Measurements from ENCODE around the gene PSEN2. TPM values are rescaled to one million over a fixed set of nuclear protein-coding genes. Genes with fewer than 3 reads are reported as not detected.
"Not testable (repeated sequence)": the region's sequence is repeated elsewhere in the genome, so short reads cannot be mapped to it uniquely, and the experiment has no call there.

The PSEN2 gene
- total and polyA plus RNA-seq, 9 of the 15 experiments (the other 6 are each of a cell fraction or from before 2014, with no cell fraction given) = 2.3 to 21.5 (median 13.7) TPM

DNA sequence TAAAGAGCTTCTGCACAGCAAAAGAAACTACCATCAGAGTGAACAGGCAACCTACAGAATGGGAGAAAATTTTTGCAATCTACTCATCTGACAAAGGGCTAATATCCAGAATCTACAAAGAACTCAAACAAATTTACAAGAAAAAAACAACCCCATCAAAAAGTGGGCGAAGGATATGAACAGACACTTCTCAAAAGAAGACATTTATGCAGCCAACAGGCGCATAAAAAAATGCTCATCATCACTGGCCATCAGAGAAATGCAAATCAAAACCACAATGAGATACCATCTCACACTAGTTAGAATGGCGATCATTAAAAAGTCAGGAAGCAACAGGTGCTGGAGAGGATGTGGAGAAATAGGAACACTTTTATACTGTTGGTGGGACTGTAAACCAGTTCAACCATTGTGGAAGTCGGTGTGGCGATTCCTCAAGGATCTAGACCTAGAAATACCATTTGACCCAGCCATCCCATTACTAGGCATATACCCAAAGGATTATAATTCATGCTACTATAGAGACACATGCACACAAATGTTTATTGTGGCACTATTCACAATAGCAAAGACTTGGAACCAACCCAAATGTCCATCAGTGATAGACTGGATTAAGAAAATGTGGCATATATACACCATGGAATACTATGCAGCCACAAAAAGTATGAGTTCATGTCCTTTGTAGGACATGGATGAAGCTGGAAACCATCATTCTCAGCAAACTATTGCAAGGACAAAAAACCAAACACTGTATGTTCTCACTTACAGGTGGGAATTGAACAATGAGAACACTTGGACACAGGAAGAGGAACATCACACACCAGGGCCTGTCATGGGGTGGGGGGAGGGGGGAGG is 59.1 kb downstream of the PSEN2 start:
- H3K9ac ChIP-seq (ENCODE audit: insufficient read depth in 1 of 2, low read depth in 2 of 2, low read length in 2 of 2); H3K9me3 ChIP-seq (replicated peaks; ENCODE audit: control insufficient read depth, insufficient read depth, low read depth, low read length); intact Hi-C loops (cut with micrococcal nuclease); DNase-seq (ENCODE audit: extremely low read depth in 1 of 4, low spot score in 3 of 4); H3K36me3 ChIP-seq (ENCODE audit: control insufficient read depth, insufficient read depth, low read length); FAIRE-seq; H3K4me1 ChIP-seq (replicated peaks in 1 of 2; ENCODE audit: control insufficient read depth in 2 of 2, insufficient read depth in 2 of 2, low read length in 2 of 2); in situ Hi-C loops (cut with MboI); CTCF ChIA-PET (ENCODE audit: low intra/inter-chr PET ratio); H3K27ac ChIP-seq (ENCODE audit: extremely low read depth, low read depth, low read length); H3K27me3 ChIP-seq (ENCODE audit: control insufficient read depth in 2 of 2, insufficient read depth in 2 of 2, low read length in 2 of 2); H2AFZ ChIP-seq (ENCODE audit: low read depth, low read length); ATAC-seq; BruUV-seq (replicated peaks); H4K20me1 ChIP-seq (replicated peaks; ENCODE audit: control insufficient read depth, insufficient read depth, low read length); H3K4me3 ChIP-seq; H3K79me2 ChIP-seq (ENCODE audit: control insufficient read depth, insufficient read depth, low read length); H3K4me2 ChIP-seq (ENCODE audit: insufficient read depth, low read length); H3K9me1 ChIP-seq (ENCODE audit: control insufficient read depth, insufficient read depth, low read length): not testable (repeated sequence)
- WGBS (ENCODE audit: insufficient coverage, low coverage, missing lambda C conversion rate) = 8% methylated on average over 3 of the region's 5 CpGs
- TF ChIP-seq, protein P1, sequence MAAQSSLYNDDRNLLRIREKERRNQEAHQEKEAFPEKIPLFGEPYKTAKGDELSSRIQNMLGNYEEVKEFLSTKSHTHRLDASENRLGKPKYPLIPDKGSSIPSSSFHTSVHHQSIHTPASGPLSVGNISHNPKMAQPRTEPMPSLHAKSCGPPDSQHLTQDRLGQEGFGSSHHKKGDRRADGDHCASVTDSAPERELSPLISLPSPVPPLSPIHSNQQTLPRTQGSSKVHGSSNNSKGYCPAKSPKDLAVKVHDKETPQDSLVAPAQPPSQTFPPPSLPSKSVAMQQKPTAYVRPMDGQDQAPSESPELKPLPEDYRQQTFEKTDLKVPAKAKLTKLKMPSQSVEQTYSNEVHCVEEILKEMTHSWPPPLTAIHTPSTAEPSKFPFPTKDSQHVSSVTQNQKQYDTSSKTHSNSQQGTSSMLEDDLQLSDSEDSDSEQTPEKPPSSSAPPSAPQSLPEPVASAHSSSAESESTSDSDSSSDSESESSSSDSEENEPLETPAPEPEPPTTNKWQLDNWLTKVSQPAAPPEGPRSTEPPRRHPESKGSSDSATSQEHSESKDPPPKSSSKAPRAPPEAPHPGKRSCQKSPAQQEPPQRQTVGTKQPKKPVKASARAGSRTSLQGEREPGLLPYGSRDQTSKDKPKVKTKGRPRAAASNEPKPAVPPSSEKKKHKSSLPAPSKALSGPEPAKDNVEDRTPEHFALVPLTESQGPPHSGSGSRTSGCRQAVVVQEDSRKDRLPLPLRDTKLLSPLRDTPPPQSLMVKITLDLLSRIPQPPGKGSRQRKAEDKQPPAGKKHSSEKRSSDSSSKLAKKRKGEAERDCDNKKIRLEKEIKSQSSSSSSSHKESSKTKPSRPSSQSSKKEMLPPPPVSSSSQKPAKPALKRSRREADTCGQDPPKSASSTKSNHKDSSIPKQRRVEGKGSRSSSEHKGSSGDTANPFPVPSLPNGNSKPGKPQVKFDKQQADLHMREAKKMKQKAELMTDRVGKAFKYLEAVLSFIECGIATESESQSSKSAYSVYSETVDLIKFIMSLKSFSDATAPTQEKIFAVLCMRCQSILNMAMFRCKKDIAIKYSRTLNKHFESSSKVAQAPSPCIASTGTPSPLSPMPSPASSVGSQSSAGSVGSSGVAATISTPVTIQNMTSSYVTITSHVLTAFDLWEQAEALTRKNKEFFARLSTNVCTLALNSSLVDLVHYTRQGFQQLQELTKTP (IDR thresholded peaks at IDR 0.05; ENCODE audit: low read depth in 1 of 2, partially characterized antibody in 2 of 2) = peak in 1 of 2 experiments; percentile 94
- TF ChIP-seq ZNF146 (CRISPR knock-in tag; IDR thresholded peaks at IDR 0.05; ENCODE audit: unreplicated experiment) = peak; percentile 59
- POLR2A ChIA-PET = interaction anchor here (2.1 kb wide), 1 partner anchor 10 kb away, joined by 10 read pairs; the partner anchor contains the start of gene COQ8A
